ENCODE measurements around the gene TNRC18.
A peak's percentile ranks its signal among the peaks of the same experiment; 100 is the strongest.

The TNRC18 gene

DNA sequence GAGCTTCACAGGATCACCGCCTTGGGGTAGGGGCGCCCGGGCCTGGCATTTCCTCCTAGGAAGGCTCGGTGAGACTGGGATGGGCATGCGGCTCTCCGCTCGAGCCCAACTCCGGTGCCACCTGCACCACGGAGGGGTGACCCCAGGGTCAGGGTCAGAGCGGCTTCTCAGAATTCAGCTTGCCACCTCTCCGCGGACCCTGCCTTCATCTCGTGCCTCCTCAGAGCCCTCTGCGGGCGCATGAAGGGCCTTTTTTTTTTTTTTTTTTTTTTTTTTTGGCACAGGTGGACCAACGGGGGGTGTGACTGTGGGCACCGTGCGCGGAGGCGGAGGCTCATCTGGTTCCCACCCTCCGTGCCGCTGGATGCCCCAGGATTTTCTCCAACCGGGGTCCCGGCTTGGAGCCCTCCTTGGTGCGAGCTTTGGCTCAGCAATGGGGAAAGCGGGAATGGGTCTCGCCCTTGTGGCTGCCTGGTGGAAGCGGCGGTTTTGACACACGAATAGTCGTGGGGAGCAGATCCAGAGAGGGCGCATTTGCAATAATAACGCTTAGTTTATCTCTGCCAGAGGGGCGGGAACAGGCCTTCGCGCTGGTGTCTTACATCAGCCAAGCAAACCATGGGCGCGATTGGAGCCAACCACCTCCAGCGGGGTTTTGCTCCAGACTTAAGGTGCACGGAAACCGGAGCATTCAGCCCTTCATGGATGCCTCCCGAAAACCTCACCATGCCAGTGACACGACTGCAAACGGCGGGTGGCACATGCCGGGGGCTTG lies 5.0 kb upstream of the TNRC18 start:
- no peak for DNase-seq

DNA sequence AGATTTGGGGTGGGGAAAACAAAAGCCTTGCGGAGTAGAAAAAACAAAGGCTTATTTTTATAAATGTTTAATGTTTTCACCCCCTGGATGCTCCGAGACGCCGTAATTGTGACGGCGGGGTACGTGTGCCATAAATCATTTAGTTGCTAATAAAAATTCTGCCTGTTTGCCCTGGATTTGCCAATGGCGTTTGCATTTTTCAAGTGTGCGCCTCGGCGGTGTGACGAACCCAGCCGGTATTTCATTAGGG lies 2.5 kb upstream of the TNRC18 start:
- DNase-seq = no peak

DNA sequence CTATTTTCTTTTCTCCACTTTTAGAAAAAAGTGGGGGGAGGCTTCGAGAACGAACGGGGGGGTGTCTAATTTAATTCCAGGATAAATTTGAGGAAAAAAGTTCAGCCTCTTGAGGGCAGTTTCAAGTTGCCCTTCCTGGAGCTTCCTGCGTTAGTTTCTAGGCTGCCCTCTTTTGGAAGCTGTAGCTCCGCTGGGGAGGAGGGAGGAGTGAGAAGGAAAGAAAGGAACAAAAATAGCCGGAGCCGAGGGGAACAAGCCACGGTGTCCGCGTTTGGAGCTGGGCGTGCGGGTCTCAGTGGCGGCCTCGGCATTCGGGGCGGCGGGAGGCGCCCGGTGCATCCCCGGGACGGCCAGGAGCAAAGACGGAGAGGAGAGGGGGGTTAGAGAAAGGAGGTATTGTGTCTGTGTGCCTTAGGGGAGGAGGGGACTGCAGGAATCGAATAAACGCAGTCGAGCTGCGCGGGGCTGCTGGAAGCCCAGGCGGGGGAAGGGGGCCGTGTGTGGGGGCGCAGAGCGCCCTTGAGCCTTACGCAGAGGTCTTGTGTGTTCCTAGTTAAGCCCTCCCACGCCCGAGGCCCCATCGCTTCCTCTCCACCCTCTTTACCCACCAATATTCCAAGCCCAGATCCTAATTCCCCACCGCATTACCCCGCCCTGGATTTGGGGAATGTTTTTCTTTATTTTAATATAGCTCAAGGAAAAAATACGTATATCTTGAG lies 2.0 kb upstream of the TNRC18 start:
- peak; percentile 7 for DNase-seq

DNA sequence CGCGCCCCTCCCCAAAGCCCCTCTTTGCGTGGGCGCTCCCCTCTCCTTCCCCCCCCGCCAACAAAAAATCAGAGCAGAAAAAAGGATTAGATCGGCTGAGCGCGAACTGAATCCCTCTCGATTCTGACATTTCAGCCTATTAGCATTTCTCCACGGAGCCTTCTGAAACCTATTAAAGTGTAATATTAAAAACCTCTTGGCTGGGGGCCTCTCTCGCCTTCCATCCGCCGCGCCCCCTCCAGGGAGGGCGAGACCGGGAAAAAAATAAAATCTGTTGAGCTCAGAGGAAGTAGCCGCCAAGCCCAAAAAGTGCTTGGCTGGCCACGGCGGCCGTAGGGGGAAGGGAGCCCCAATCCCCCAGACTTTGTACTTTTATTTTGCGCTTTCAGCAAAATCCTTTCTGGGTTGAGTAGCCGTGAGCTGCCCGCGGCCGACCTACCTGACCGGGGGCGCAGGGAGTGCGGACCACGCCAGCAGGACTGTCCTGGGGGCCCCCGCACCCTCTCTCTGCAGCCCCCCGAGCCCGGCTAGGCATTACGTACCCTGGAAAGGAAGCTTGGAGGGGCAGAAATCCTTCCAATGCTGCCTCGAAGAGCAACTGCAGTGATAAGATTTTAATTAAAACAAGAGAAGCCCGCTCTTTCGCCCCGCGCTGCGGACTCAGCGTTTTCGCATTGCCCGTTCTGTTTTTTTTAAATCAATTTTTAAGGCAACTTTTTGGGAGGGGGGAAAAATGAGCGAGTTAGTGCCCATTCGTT lies 1.3 kb upstream of the TNRC18 start:
- DNase-seq = peak; percentile 10

DNA sequence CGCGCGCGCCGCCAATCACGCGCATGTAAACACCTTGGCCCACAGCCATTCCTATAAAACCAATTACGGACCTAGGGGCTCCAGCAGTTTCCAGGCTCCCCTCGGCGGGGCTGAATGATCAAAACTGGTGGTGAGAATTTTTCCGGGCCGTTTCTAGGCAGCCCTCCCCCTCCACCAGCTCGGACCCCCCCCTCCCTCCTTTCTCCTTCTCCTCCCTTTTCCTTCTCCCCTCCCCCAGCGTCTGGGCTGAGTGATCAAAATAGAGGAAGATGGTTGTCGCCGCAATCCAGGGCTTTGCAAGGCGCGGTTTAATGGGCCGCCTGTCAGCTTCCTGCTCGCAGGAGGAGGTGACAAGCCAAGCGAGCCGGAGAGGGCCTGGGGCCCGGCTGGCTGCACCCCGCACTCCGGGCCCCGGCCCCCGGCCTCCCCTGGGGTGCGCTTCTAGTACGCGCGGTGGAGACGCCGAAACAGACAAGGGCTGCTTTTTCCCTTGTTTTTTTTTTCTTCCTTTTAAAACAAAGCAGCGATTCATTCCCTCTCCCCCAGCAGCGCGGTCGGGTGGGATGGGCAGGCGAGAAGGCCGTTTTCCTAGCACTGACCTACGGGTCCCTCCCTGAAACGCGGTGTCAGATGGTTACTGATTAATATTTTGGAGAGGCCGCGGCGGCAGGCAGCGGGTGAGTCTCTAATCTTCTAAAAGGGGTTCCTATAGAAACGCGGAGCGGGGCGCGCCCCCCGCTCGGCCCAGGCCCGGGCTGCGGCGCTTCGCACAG lies 528 bp upstream of the TNRC18 start:
- peak; percentile 59 for DNase-seq

DNA sequence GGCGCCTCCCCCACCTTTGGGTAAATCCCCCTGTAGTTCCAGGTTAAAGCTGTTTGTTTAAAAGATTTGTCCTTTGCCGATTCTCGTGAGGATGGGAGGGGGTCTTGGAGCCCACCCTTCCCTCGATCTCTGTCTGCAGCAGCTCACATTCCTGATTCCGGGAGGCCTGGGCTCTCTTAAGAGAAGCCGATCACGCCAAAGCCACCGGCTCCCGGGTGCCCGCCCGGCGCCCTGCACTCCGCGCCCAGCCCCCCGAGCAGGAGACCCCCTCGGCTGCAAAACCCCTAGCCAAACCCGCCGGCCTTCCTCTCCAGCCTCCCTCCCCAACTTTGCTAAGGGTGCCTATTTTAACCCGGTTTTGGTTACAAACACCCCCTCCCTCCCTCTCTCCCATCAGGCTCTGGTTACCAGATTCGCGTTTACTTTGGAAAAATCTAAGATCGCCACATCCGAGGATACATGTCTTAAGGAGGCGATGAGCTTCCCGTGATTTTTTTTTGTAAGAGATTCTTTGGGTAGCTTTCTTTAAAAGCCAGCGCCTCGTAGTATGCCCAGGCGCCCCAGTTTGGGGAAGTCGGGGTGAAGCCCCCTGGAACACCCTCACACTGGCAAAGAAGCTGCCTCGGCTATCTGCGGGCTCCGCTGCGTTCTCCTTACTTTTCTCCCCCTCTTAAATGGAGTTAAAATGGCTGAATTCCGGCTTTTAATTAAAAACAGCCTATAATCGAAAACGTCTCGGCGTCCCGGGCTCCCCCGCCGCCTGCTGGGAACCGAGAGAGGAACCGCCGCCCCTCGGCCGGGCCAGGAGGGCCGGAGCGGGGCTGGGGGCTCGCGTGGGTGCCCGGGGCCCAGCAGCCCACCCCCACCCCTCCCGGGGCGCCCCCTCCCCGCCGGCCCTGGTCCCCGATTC lies 983 bp downstream of the TNRC18 start:
- DNase-seq = no peak

DNA sequence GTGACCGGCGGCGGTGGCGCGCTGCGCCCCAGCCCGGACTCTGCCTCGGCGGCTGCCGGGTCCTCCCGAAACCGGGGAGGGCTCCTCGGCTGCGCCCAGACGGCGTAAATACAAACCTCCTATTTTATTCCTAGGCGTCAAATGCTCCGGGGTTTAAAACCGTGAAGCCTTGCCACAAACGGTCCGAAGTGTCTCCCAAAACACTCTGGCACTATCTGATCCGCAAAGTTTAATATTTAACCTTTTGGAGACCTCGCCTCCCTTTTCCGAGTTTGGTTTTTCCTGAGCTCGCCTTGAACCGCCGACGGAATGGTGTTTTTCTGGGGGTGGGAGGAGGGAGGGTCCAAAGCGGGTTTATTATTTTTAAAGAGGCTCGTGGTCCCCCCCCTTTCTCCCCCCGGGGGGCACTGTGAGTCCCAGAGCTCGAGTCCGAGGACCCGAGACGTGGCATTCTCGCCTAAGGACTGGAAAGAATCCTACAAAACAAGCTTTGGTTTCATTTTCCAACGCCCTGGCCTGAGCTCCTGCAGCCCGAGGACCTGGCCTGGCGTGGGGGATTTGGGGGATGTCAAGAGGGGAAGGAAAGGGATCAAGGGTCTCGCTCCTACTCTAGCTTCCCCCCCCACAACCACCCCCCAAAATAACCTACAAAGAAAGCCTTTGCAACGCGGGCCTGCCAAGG lies 1.8 kb downstream of the TNRC18 start:
- peak; percentile 18 for DNase-seq

DNA sequence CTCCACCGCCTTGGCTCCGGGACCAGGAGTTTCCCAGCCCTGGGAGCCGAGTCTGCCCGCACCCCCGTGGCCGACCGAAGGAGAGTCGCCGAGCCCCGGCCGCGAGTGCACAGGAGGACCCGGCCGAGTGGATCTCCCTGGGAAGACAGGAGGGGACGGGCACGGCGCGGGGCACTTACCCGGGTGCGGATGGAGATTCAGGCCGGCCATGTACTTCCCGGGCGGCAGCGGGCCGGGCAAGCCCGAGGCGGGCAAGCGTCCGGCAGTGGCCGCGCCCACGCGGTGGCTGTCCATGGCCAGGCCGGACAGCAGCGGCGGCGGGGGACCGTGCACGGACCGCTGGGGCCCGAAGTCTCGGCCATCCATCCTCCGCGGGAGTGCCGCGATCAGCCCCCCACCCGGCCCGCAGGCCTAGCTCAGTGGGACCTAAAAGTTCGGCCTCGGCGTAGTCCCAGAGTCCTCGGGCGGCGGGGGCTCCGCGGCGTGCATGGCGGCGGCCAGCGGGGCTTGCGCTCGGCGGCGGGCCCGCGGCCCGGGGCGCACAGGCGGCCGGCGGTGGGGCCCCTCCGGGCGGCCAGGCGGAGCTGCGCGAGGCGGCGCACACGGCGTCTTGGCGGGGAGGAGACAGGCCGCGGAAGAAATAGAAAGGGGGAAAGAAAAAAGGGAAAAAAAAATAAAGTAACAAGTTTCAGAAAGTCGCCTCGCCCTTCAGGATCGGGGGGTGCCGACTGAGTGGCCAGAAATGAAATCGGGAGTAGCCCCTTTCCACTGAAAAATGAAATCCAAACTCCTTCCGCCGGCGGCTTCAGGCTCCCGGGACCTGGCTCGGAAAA lies 2.5 kb downstream of the TNRC18 start:
- DNase-seq = peak; percentile 11

DNA sequence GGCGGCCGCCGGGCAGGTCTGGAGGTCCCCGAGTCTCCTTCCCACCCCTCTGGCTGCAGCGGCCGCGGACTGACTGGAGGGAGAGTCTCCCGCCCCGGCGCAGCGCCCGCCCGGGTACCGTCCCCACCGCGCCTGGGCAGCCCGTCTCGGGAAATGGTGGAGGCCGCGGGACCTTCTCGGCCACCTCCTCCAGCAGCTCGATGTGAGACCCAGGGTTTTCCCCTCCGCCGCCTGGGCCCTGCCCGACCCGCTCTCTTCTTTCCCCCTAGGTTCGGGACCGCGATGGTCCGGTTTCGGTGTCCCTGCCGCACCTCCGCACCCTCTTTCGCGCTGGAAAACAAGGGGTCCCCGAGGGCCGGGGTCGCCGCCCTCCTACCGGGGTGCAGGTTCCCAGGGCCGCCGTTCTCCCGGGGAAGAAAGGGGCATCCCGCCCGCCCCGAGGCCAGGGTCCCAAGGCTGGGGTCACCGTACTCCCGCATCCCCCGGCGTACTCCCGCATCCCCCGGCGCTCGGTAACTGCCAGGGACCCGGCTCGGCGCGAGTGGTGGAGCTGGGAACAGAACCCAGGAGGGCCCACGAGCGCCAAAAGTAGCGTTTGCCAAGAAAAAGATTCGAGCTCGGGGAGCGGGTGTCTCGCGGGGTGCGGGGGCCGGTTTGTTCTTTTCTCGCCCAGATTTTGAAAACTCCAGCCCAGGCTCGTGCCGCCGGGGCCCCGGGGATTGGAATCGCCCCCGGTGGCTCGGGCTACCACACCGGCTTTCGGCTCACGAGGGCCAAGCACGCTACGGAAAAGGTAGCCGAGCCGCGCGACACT lies 3.4 kb downstream of the TNRC18 start:
- DNase-seq = peak; percentile 25

DNA sequence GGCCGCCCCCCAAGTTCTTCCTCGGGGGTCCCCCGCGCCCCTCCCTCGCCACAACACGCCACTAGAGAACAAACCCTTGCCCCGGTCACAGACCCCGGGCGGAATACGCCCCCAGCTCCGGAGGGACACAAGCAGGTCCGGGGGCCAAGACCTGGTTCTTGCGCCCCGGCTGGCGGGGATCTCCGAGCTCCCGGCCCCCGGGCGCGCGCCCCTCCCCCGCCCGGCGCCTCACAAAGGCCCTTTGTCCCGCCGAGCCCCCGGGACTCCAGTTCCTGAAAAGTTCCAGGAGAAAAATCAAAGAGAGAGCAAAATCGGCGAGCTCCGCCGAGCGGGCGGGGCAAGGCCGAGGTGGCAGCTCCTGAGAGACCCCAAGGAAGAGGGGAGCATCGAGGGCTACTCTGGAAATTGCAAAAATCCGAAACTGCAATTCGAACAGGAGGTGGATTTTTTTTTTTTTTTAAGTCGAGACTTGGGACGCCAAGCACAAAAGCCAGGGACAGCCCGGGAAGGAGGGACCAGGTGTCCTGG lies 4.0 kb downstream of the TNRC18 start:
- DNase-seq = no peak

DNA sequence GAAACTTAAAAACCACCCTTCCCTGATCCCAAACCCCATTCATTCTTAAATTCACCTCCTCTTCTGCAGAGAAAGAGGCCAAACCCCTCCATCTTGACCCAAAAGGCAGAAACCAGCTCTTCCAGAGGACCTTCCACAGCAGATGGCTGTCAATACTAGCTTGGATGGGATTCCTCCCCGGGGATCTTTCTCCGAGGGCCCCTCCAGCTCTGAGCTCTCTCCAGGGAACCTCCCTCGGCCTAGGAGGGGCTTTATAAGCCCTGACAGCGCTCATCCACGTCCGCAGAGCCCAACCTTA lies 5.4 kb downstream of the TNRC18 start:
- no peak for DNase-seq

DNA sequence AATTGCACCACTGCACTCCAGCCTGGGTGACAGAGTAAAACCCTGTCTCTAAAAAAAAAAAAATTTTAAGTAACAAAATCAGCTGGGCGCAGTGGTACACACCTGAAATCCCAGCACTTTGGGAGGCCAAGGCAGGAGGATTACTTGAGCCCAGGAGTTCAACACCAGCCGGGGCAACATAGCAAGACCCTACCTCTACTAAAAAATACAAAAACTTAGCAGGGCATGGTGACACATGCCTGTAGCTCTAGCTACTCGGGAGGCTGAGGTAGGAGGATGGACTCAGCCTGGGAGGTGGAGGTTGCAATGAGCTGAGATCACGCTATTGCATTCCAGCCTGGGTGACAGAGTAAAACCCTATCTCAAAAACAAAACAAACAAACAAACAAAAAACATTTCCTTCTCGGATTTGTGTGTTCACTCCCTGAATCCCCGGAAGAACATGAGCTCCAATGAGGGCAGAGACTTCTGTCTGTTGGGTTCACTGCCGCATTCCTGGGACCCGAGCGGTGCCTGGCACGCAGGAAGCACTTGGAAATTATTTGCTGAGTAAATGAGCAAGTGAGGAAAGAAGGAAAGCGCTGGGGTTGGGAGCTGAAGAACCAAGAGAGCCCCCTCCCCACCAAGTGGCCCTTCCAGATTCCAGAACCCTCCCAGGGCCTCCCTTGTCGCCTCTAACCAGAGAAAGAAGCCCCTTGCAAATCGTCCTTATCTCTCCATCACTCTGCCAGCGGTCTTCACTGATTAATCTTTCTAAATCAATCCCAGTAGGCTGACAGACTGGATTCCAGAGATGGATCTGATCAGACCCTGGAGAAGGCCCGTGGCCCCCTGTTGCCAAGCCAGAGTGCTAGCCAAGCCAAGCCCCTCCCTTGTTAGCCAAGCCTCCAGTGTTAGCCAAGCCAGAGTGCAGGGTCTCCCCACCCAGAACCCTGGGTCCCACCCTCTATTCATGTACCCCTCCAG lies 6.2 kb downstream of the TNRC18 start:
- DNase-seq = no peak

DNA sequence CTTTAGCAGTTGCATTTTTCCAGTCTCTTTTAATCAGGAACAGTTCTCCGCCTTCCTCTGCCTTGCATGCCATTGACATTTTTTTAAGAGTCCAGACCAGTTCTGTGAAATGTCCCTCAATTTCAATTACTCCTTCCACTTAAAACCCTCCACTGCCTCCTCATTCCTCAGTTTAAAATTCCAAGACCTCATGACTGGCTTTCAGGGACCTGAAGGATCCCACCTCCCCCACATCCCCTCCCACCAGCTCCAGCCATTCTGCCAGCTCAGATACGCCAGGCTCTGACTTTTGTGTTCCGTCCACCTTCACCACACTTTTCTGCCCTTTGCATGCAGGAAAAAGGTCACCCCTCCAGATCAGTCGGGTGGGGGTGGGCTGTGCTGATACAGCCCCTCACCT lies 8.7 kb downstream of the TNRC18 start:
- no peak for DNase-seq

DNA sequence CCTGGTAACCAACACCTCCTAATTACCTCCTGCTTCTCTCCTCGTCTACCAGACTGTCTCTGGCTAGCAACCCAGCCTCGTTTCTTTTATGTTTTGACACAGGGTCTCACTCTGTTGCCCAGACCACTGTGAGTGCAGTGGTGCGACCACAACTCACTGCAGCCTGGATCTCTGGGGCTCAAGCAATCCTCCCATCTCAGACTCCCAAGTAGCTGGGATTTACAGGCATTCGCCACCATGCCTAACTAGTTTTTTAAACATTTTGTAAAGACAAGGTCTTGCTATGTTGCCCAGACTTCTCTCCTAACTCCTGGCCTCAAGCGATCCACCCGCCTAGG lies 10.2 kb downstream of the TNRC18 start:
- no peak for DNase-seq

DNA sequence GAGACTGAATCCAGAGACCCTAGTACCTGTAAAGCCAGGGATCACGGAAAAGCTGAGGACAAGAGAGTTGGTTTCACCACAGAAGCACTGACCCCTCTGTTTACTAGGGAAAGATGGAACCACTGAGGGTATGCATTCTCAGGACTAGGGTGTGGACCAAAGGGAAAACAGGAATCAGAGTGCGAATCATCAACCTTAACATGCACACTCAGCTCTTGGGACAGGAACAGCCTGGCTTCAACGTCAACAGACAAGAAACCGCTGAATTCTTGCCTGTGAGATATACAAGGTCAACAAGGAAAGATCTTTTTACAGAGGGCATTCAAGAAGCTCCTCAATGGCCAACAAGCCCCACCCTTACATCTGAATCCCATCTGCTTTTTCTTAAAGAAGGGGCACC lies 14.9 kb downstream of the TNRC18 start:
- DNase-seq = no peak

DNA sequence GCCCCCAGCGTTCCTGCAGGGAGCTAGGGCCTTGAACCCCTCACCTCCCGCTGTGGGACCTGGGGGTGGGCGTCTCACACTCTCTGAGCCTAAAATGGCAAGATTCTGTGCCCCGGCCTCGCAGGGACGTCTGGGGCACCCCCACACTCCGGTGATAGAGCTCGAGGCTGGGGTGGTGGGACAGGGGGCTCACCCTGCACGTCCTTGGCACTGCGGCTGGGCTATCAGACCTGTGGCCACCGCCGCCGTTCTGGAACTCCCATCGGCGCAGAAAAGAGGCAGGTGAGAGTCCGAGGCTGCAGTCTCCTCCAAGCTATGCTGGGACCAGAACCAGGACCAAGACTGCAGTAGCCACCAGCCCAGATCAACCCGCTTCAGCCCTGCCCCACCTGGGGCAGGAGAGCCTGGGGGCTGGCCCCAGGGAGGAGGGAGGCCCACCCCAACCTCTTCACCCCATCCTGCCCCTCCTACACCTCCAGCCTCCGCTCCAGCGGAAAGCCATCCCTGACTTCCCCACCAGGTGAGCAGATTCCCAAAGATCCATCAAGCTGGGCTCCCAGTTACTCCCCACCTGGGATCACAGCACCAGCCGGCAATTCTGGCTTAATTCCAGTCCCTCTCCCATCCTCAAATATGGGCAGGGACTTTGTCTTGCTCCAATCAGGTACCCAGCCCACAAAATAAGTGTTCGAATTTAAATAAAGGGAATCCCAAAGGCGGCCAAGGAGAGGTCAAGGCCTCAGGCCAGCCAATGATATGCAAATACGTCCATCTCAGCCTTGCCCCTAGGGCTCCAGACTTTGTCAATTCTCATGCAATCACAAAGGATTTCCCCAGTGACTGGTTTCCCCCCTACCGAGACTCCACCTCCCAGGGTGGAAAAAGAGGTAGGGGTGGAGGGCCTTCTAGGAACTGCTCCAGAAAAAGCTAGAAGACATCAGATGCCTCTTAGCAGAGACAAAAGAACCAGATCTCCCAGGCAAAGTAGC lies 16.4 kb downstream of the TNRC18 start:
- no peak for DNase-seq

DNA sequence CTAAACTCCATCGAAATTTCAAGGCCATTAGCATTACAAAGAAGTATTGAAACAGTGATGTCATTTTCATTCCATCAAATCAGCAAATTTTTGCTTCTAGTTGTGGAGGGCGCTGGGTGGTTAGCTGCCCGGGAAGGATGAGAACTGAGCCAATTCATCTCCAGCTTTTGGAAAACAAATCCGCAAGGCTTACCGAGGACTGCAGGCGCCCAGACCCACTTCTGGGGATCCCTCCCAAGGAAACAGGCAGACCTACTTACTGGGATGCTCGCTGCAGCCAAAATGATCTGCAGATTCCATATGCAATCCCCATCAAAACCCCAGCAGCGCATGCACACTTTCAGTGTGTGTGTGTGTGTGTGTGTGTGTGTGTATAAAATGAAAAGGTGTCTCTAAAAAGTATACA lies 19.2 kb downstream of the TNRC18 start:
- DNase-seq = no peak

Data from CD4-positive, alpha-beta T cell treated with Interleukin-10 for 1 hour (primary cell).